GM18873 (cell line): ENCODE data around the gene TGIF2LY.
"Not testable (repeated sequence)": the region's sequence is repeated elsewhere in the genome, so short reads cannot be mapped to it uniquely, and the experiment has no call there.

Source experiments
- ATAC-seq: cut with Tn5 transposase; IDR thresholded peaks from one replicate; pipeline ENCODE4 v1.9.1; 2021; ENCODE audit warnings: mild to moderate bottlenecking, moderate library complexity, moderate number of reproducible peaks; ENCODE audit not compliant: unreplicated experiment, low FRiP score

The TGIF2LY gene

GRCh38 chrY:3578767-3579166, at the start of gene TGIF2LY:
TSS of gene TGIF2LY (plus strand) at chrY:3579067. CDS start at chrY:3579245, 178 bp downstream.
- not testable (repeated sequence) for ATAC-seq
